GM04504 (cell line): ENCODE measurements around the gene EGFL7.
"Not testable (repeated sequence)": the region's sequence is repeated elsewhere in the genome, so short reads cannot be mapped to it uniquely, and the experiment has no call there.

Experiments used
- DNase-seq: peaks from one replicate; pipeline ENCODE4 v3.0.0-alpha.2; 2012; ENCODE audit warnings: low read depth

EGFL7 gene

GRCh38 chr9:136698635-136699246, 36.0 kb downstream of the EGFL7 start:
- no peak for DNase-seq

GRCh38 chr9:136700304-136700703, 37.6 kb downstream of the EGFL7 start:
- no peak for DNase-seq

GRCh38 chr9:136700959-136701667, 38.4 kb downstream of the EGFL7 start:
- DNase-seq: no peak

DNA sequence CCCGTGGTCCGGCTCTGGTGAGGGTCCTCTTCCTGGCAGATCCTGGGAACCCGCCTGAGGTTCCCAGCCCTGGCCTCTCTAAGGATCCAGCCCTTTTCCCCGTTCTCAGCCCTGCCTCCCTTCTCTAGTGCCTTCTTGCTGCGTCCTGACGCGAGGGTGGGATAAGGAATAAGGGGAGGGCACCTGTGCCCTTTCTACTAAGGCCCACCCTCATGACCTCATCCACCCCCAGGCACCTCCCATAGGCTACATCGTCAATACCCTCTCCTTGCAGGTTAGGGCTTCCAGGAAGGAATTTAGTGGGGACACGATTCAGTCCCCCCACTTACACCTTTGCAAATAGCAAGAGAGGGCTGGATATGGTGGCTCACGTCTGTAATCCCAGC, 38.9 kb downstream of the EGFL7 start:
- no peak for DNase-seq

DNA sequence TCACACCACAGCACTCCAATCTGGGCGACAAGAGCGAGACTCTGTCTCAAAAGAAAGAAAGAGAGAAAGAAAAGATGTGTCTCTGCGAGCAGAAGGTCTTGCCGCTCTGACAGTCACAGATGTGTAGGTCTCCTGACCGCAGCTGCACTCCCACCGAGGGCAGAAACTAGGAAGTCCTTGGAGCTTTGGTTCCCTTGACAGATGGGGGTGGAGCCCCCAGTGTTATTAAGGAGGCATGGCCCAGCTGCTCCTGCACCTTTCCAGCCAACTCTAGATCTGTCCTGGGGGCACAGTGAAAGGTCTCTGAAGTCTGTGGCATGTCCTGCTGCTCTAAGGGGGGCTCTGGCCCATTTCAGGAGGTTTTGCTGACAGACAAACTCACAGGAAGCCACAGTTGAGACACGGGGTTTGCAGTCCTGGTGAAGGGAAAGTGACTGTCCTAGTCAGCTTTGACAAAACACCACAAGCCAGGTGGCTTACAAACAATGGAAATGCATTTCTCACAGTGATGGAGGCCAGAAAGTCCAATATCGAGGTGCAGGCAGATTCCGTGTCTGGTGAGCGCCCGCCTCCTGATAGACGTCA, 40.7 kb downstream of the EGFL7 start:
- DNase-seq: no peak

DNA sequence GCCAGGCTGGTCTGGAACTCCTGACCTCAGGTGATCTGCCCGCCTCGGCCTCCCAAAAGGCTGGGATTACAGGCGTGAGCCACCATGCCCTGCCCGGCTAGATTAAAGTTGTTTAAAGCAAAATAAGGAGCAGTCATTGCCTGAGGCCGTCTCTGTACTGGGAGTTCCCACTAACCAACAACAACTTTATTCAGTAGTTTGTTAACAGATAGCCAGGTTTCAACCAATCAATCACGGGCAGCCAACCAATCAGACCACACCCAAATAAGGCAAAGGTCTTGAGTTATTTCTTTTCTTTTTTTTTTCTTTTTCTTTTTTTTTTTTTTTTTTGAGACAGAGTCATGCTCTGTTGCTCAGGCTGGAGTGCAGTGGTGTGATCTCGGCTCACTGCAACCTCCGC, 42.0 kb downstream of the EGFL7 start:
- DNase-seq: not testable (repeated sequence)

DNA sequence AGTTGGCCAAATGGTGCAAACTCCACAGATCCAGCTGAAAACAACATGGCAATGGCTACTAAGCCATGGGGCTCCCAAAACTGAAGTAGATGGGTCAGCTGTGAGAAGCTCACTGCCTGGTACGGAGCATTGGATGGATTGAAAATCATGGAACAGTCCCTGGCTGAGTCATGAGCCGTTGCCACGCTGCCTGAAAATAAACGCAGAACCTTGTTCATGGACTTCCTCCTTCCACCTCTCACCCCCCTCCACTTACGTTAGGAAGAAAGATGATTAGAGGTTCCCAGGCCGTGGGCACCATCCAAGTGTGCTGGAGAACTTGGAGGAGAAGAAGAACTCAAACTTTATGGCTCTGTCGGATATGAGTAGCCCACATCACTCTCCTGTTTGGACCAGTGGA, 42.8 kb downstream of the EGFL7 start:
- DNase-seq: no peak

GRCh38 chr9:136707011-136707410, 44.3 kb downstream of the EGFL7 start:
- no peak for DNase-seq

DNA sequence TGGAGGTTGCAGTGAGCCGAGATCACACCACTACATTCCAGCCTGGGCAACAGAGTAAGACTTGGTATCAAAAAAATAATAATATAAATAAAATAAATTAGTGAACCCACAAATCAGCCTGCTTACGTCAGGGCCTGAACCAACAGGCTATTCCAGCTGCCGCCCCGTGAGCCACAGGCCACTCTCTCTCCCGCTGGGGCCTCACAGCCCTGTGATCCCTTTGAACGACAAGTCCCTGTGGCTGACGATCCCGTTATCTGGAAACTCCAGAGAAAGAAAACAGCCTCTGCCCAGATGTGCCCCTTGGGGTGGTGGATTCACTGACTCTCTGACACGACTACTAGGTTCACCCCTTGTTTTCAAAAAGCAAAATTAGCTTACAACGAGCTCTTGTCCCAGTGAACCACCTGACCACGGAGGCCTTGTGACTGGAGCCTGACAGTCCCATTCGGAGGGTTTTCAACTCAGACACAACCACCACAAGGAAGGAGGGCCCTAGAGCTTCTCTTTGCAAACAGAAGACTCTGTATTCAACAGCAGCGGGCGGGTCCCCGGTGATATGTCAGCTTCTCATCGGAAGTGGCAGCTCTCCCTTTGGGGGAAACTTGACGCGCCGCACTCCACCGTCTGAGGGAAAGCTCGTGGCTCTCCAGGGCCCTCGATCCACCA, 45.3 kb downstream of the EGFL7 start:
- DNase-seq: no peak

DNA sequence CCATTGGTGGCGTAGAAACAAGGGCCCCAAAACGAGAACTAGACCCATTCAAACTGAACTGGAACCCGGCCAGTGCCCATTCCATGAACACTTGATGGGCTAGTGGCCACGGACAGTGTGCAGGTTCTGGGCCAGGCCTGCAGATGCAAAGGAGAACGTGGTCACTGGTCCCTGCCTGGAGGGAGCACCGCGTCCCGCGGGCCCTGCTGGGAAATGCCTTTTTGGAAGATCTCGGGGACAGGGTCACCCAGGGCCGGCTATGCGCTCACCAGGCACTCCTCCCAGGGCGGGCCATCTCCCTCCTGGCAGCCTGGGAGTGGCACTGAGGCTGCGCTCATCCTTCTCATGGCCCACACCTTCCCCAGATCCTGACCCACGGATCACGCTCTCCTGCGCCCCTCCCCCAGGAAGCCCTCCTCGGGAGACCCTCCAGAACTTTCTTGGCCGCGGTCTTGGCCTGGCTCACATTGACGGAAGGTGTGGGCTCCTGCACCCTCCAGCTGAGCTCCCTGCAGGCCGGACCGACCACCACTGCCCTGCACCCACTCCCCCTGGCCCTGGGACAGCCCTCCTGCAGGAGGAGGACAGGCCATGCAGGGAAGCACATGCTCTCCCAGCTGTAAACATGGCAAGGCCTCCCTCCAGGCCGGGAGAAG, 46.9 kb downstream of the EGFL7 start:
- no peak for DNase-seq

- no peak for DNase-seq
These were observed 47.8 kb downstream of the EGFL7 start for GRCh38 chr9:136710543-136710942.

DNA sequence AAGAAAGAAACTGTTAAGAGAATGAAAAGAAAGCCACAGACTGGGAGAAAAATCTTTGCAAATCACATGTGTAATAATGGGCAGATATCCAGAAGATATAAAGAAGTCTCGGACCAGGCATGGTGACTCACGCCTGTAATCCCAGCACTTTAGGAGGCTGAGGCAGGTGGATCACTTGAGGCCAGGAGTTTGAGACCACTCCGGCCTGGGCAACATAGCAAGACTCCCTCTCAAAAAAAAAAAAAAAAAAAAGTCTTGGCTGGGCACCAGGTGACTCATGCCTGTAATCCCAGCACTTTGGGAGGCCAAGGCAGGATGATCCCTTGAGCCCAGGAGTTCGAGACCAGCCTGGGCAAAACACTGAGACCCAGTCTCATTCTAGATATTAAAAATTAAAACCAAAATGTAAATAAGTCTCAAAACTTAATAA, 48.5 kb downstream of the EGFL7 start:
- not testable (repeated sequence) for DNase-seq

DNA sequence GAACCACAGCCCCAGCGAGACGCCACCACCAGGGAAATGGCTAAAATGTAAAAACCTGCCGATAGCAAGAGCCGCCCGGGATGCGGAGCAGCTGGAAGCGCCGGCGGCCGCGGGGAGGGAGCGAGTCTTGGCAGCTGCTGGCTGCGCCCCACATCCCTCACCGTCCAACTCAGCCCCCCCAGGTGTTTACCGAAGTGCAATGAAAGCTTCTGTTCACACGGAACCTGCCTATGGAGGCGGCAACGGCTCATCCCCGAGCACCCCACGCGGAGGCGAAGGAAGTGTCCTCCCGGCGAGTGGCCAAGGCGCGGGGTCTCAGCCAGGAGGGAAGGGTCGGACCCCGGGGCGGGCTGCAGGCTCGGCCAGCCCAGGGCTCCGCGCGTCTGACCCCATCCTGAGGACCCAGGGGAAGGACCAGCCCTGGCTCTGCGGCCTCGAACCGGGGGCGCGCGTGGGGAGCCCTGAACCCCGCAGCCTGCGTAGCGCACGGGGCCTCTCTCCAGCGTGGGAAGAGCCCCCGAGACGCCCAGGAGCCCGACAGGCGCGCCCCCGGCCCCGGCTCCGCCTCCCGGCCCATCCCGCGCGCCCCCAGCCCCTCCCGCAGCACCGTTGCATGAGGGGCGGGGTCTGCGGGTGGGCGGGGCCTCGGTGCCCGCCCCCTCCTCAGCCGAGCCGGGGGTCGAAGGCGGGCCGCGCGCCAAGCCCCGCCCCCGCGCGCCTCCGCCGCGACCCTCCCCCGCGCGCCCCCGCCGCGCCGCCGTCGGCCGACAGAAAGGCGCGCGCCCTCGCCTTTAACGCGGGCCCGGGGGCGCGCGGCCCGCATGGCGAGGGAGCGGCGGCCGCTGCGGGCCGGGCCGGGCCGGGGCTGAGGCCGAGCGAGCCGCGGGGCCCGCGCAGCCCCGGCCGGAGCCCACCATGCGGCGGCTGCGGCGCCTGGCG, 49.3 kb downstream of the EGFL7 start, which contains the start of gene DIPK1B:
DIPK1B (plus strand) TSS at position 822 of the 939 bp plus-strand sequence; CDS start at position 916, 94 bp downstream.
- no peak for DNase-seq

DNA sequence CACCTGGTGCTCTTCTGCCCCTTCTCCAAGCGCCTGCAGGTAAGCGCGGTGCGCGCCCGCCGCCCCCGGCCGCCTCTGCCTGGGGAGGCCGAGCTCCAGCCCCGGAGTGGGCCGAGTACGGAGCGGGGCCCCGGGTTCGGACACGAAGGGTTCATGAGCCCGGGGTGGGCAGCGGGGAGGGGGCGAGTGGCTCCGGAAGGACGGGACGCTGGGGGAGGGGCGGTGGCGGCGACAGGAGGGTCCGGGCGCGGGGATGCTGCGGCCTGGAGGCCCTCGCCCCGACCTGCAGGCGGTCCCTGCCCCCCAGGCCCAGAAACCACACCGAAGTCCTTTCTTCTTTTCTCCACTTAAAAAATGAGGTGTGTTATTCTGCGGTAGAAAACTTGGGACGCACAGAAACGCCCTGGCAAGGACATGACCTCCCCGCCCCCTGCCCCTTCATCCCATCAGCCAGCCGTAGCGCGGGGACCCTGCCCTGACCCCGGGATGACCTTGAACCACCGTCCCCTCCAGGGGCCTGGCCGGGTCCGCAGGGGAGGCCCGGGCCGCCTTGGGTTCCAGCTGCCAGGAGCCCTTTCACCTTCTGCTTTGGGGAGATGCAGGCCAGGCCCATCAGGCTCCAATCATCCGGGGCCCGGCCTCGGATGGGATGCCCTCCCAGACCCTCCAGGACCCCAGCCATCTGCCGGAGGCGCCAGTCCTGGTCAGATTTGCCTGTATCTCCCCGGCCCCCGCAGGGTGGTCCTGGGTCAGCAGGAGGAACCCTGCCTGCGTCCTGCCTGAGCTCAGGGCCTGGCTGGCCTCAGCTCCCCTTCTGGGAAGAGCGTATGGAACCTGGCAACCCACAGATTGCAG, 50.2 kb downstream of the EGFL7 start:
- no peak for DNase-seq

DNA sequence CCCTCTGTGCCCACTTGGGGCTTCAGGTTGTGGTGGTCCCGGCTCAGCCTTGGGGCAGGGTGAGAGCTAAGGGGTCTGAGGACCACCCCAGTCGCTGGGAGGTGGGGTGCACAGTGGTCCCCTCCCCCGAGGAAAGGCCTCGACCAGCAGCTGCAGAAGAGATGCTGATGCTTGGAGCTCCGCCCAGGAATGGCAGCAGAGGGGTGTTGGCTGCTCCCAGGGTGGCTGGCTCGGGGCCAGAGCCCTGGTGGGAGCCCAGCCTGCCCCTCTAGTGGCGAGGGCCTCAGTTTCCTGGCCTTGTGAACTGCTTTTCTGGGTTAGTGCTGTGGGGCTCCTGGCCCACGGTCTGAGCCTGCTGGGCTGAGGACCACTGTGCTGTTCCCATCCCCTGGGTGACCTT, 50.8 kb downstream of the EGFL7 start:
- DNase-seq: no peak

- DNase-seq: no peak
These were observed 51.6 kb downstream of the EGFL7 start for GRCh38 chr9:136714096-136714892.

DNA sequence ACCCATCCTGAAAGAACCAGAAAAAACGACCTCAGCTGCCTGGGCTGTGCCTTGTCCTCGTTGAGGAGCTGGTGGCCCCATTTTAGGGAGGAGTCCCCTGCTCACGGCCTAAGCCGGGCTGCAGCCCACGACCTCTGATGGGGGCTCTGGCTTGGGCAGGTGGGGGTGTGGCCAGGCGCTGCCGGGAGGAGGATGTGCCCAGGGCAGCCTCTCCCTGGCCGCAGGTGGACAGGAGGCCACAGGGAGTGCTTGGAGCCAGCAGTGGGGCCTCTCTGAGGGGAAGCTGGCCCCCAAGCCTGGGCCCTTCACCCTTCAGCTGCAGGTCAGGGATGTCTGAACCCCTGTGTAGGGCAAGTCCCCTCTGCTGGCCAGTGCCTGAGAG, 52.2 kb downstream of the EGFL7 start:
- DNase-seq: no peak

DNA sequence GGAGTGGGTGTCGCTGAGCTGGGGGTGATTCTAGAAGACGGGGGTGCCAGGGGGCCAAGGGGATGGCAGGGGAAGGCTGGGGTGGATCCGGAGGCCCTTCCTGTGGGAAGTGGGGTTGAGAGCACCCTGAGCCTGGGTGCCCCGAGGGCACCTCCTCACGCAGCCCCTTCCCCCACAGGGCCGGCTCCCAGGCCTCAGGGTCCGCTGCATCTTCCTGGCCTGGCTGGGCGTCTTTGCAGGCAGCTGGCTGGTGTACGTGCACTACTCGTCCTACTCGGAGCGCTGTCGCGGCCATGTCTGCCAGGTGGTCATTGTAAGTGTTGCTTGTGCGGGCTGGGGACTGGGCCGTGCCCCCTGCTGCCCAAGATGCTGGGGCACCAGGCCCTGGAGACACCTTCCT, 54.7 kb downstream of the EGFL7 start:
- no peak for DNase-seq
